Stimulated activated naive CD8-positive, alpha-beta T cell treated with anti-CD3 and anti-CD28 coated beads, Interleukin-15, amount 100 ng/mL, for 72 hours (primary cell): Measurements from ENCODE around the gene GRM8.

ENCODE experiments used
- ATAC-seq: fragments of 150-1000 bp; cut with Tn5 transposase; 2 replicates; pipeline ENCODE4 v1.10.0; 2021; ENCODE audit warnings: mild to moderate bottlenecking, moderate library complexity
- DNase-seq, 2 donors: peaks; one replicate each; pipeline ENCODE4 v3.0.0; 2021 to 2022
- H3K27ac Mint-ChIP-seq, 2 donors: one replicate each; pipeline ENCODE4 v1.8.0; 2022; ENCODE audit warnings: mild to moderate bottlenecking in 2 of 2, mixed read lengths in 2 of 2, moderate library complexity in 2 of 2
- H3K27me3 Mint-ChIP-seq: one replicate; pipeline ENCODE4 v1.8.0; 2022; ENCODE audit warnings: mixed read lengths
- H3K4me1 Mint-ChIP-seq: one replicate; pipeline ENCODE4 v1.8.0; 2022; ENCODE audit warnings: mild to moderate bottlenecking, mixed read lengths
- H3K4me3 Mint-ChIP-seq, 2 donors: one replicate each; pipeline ENCODE4 v1.8.0; 2022; ENCODE audit warnings: mild to moderate bottlenecking in 2 of 2, mixed read lengths in 2 of 2, moderate library complexity in 1 of 2
- H3K9me3 Mint-ChIP-seq, 2 donors: one replicate each; pipeline ENCODE4 v1.8.0; 2022; ENCODE audit warnings: mixed read lengths in 2 of 2

GRM8 gene

DNA sequence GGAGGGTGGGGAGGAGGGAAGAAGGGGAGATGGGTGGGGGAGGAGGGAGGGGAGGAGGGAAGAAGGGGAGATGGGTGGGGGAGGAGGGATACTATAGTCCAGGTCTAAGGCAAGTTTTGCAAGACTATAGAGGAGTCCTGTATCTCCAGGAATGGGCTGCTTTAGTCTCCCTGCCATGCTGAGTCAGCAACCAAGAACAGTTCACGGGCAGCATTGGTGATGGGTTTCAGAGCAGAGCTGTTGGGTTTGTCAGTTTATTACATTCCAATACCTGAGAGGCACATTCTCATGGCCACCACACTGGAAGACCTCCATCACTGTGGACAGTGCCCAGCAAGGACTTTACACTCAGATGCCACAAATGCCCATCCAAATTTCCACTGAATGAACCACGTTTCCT lies 212.7 kb downstream of the GRM8 start:
- peaks cover 0 to 5% of the 10 kb centered on the region in 2 donors for H3K9me3 Mint-ChIP-seq
- peaks cover 34% of the 10 kb centered on the region for H3K27me3 Mint-ChIP-seq
- no peak overlapping the region for H3K4me3 Mint-ChIP-seq

DNA sequence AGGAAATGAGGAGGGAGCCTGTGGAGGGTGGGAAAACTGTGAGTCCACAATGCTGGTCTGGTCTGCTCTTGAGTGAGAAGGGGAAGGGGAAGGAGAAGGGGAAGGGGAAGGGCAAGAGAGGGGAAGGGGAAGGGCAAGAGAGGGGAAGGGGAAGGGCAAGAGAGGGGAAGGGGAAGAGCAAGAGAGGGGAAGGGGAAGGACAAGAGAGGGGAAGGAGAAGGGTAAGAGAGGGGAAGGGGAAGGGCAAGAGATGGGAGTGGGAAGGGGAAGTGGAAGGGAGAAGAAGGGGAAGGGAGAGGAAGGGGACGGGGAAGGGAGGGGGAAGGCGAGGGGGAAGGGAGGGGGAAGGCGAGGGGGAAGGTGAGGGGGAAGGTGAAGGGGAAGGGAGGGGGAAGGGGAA lies 213.2 kb downstream of the GRM8 start:
- no peak overlapping the region for H3K27ac Mint-ChIP-seq
- ATAC-seq, result no peak
- H3K4me3 Mint-ChIP-seq, result no peak overlapping the region
- no peaks in the 10 kb centered on the region for H3K4me1 Mint-ChIP-seq
- DNase-seq, result no peak
- peaks cover 36% of the 10 kb centered on the region for H3K27me3 Mint-ChIP-seq
- H3K9me3 Mint-ChIP-seq, result peaks cover 0 to 5% of the 10 kb centered on the region in 2 donors

More for the DNA sequence above, 212.7 kb downstream of the GRM8 start:
- DNase-seq, result no peak
- Mint-ChIP-seq H3K4me1 (no peaks in the 10 kb centered on the region), H3K27ac (no peak overlapping the region)
- no peak for ATAC-seq

DNA sequence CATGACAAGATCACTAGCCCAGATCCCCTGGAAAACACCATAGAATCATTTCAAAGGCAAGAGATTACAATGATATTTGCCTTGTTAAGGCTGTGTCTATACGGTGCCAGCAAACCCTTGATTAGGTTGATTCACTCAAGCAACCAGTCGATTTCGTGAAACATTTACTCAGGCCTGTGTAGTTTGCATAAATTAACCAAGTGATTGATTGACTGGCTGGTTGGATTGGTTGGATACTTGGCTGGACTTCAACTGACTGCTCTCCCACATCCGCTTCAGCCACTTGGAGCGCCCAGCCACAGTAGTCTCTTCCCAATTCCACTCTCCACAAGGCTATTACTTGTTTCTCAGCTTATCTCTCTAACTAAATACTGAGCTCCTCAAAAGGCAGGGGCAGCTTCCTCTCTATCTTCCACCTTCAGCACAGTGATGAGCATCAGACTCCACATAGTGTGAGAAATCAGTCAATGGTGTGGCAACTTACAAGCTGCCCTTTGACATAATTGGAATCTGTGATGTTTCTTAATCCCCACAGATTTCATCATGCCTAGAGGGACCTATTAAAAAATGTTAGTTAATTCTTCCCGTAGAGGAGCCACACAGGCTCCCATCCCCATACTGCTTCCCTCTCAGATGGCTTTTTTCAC lies 217.4 kb downstream of the GRM8 start:
- DNase-seq (no peak), ATAC-seq (no peak)
- Mint-ChIP-seq H3K27ac (no peak overlapping the region), H3K9me3 (no peaks in the 10 kb centered on the region), H3K27me3 (peaks cover 47% of the 10 kb centered on the region), H3K4me3 (no peak overlapping the region), H3K4me1 (no peaks in the 10 kb centered on the region)

DNA sequence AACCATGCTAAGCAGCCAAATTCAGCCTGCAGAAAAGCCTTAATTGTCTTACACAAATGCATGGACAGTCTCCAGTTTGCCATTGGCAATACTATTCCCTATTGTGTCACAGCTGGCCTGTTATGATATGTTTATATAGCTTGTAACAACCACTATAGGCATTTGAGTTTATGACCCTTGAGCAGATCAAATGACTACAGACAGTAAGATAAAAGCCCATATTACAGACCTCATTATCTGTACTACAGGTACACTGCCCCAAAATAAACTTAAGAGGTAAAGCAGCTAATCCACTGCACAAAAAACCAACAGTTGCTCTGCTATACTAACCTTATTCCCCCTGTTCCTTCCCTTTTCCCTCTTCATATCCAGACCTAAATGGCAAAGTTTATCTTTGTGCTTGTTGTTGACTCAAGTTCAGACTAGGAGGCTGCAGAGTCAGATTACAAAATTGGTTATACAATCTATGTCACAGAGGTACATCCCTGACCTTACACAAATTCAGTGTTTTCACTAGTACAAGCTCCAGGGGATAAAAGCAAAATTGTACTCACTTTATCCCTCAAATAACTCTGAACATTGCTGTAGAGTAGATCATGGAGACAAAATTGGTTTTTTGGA lies 218.4 kb downstream of the GRM8 start:
- no peak for DNase-seq
- no peak for ATAC-seq
- Mint-ChIP-seq H3K4me1 (no peaks in the 10 kb centered on the region), H3K9me3 (peaks cover 0 to 2% of the 10 kb centered on the region in 2 donors), H3K27ac (no peak overlapping the region), H3K4me3 (no peak overlapping the region), H3K27me3 (peaks cover 52% of the 10 kb centered on the region)

DNA sequence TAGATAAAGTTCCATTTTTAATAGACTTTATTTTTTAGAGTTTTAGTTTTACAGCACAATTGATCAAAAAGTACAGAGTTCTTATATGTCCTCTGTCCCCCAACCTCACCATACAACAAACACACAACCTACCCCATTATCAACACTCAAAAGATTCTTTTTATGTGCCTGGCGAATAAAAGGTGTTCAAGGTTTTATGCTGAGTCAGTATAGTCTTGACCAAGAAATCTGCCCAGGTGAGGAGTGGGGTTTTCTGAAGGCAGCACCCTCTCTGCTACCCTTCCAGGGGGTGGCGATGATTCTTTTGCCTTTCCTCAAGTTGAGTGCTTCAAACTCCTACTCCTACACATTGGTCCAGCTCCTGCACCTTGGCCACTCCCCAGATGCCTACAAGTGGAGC lies 222.9 kb downstream of the GRM8 start:
- Mint-ChIP-seq H3K27me3 (peaks cover 24% of the 10 kb centered on the region), H3K9me3 (peaks cover 5 to 9% of the 10 kb centered on the region in 2 donors), H3K4me3 (no peak overlapping the region), H3K27ac (no peak overlapping the region), H3K4me1 (no peaks in the 10 kb centered on the region)
- ATAC-seq, result no peak
- no peak for DNase-seq

DNA sequence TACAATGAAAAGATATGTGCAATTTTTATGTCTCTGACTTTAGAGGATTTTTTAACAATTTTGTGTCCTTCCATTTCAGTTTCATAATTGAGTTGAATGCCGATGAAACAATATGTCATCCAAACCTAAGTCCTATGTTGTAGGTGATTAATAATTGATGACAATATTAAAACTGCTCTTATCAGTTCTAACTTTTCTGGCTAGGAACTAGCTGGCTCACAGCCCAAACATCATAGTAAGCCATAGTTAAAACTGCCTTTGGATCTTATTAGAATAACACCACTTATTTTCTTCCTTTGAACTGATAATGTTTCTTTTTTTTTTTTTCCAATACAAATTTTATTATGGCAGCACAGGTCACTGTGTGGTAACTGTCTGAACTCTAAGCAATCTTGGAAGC lies 230.9 kb downstream of the GRM8 start:
- H3K27me3 Mint-ChIP-seq, result peaks cover 8% of the 10 kb centered on the region
- no peak overlapping the region for H3K4me3 Mint-ChIP-seq
- ATAC-seq, result no peak
- no peaks in the 10 kb centered on the region for H3K9me3 Mint-ChIP-seq
- no peak for DNase-seq
- H3K27ac Mint-ChIP-seq, result no peak overlapping the region
- H3K4me1 Mint-ChIP-seq, result no peaks in the 10 kb centered on the region

DNA sequence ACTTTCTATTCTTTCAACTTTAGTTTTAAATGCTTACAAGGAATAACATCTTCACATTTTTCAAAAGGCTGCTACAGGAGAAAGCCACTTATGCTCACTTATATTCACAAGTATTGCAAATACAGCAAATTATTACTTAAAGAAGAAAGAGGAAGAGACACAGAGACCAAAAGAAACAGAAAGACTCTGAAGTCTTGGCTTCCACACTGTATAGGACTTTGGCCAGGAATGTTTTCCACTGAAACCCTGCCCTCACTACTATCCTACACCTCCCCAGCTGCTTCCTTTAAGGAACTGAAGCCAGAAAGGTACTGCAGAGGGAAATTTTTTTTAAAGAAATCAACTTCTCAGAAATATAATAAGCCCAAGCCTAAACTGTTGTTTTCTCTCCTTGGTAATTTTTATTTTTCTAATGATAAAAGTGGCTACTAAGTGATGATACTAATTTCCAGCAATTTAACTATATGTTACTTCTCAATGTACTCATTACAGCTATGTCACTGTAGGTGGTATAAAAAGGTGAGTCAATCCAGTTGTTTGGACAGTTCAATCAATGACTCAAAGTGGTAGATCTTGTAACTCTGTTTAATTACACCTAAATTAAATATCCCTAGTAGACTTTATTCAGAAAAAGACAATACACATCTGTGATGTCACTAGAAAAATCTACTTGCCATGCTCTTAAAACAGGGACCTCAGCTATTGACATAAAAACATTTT lies 231.6 kb downstream of the GRM8 start:
- no peaks in the 10 kb centered on the region for H3K4me1 Mint-ChIP-seq
- ATAC-seq, result no peak
- H3K27ac Mint-ChIP-seq, result no peak overlapping the region
- no peaks in the 10 kb centered on the region for H3K9me3 Mint-ChIP-seq
- DNase-seq, result no peak
- H3K27me3 Mint-ChIP-seq, result peaks cover 8% of the 10 kb centered on the region
- H3K4me3 Mint-ChIP-seq, result no peak overlapping the region

DNA sequence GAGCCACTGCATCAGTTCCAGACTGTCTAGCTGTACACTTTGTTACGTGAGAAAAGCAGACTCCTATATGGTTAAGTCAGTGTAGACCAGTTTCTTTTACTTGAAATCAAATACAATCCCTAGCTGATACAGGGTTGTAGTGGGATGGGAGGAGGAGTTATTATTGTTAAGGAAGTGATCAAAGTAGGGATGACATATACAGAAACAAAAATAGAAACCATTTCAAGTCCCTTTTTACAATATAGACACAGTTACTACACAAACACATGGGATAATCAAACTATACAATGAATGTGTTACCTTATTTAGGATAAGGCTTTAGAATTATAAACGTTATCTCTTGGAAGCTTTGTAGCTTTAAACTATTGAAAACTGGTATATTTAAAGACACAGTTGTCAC lies 233.9 kb downstream of the GRM8 start:
- H3K4me3 Mint-ChIP-seq, result no peak overlapping the region
- no peaks in the 10 kb centered on the region for H3K4me1 Mint-ChIP-seq
- peaks cover 8% of the 10 kb centered on the region for H3K27me3 Mint-ChIP-seq
- no peak overlapping the region for H3K27ac Mint-ChIP-seq
- DNase-seq, result no peak
- no peak for ATAC-seq
- H3K9me3 Mint-ChIP-seq, result no peaks in the 10 kb centered on the region

DNA sequence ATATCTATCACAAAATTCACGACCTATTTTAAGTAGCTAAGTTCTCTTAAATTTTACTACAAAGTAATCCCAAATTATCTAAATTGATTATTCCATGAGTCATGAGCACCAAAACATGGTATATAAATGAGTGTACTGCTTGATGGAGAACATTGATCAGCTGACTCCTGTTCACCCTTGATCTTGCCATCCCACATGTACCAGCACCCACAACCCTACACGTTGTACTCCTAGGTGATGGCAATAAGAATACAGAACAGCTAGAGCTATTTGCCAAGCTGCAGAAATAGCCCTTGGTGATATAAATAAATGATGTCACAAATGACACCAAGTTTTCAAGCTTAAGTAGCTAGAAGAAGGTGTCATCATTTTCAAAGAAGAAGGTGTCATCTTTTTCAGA lies 235.5 kb downstream of the GRM8 start:
- Mint-ChIP-seq H3K4me3 (no peak overlapping the region), H3K27me3 (peaks cover 8% of the 10 kb centered on the region), H3K27ac (no peak overlapping the region), H3K4me1 (no peaks in the 10 kb centered on the region), H3K9me3 (no peaks in the 10 kb centered on the region)
- DNase-seq (no peak), ATAC-seq (no peak)

DNA sequence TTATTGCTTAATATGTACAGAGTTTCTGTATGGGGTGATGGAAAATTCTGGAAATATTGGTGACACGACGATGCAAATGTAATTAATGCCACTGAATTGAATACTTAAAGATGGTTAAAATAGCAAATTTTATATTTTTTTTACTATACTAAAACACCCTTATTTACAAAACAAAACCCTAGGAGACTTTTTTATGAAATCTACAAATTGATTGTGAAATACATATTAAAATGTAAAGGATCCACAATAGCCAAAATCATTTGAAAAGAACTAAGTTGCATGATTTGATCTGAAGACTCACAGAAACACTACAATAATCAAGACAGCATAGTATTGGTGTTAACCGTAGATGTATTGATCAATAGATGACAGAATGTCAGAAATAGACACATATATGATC lies 252.0 kb downstream of the GRM8 start:
- no peak overlapping the region for H3K4me3 Mint-ChIP-seq
- peaks cover 8% of the 10 kb centered on the region for H3K27me3 Mint-ChIP-seq
- H3K4me1 Mint-ChIP-seq, result no peaks in the 10 kb centered on the region
- ATAC-seq, result no peak
- no peak overlapping the region for H3K27ac Mint-ChIP-seq
- DNase-seq, result no peak
- H3K9me3 Mint-ChIP-seq, result no peaks in the 10 kb centered on the region

DNA sequence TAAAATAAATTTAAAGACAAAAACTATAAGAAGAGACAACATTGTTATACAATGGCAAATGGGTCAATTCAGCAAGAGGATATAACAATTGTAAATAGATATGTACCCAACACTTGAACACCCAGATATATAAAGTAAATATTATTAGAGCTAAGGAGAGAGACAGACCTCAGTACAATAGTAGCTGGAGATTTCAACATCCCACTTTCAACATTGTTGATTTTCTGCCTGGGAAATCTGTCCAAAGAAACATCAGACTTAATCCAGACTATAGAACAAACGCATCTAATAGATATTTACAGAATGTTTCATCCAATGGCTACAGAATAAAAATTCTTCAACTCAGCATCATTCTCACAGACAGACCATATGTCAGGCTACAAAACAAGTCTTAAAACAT lies 256.1 kb downstream of the GRM8 start:
- Mint-ChIP-seq H3K27me3 (peaks cover 23% of the 10 kb centered on the region), H3K9me3 (no peaks in the 10 kb centered on the region), H3K4me3 (no peak overlapping the region), H3K4me1 (no peaks in the 10 kb centered on the region), H3K27ac (no peak overlapping the region)
- ATAC-seq (no peak), DNase-seq (no peak)

DNA sequence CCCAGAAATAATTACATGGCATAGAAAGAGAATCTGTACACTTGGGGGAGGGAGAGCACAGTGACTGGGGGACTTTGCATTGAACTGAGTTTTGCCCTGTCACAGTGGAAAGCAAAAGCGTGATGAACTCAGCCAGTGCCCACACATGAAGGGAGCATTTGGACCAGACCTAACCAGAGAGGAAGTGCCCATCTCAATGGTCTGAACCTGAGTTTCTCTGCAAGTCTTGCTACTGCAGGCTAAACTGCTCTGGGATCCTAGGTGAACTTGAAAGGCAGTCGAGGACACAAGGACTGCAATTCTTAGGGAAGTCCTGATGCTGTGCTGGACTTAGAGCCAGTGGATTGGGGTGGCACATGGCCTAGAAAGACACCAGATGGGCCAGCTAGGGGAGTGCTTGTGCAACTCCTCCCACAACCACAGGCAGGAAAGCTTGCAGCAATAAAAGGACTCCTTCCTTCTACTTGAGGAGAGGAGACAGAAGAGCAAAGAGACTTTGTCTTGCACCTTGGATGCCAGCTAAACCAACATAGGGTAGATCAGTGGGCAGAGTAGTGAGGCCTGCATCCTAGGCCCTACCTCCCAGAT lies 259.0 kb downstream of the GRM8 start:
- Mint-ChIP-seq H3K9me3 (no peaks in the 10 kb centered on the region), H3K4me3 (no peak overlapping the region), H3K27ac (no peak overlapping the region), H3K4me1 (no peaks in the 10 kb centered on the region), H3K27me3 (peaks cover 15% of the 10 kb centered on the region)
- ATAC-seq, result no peak
- no peak for DNase-seq

DNA sequence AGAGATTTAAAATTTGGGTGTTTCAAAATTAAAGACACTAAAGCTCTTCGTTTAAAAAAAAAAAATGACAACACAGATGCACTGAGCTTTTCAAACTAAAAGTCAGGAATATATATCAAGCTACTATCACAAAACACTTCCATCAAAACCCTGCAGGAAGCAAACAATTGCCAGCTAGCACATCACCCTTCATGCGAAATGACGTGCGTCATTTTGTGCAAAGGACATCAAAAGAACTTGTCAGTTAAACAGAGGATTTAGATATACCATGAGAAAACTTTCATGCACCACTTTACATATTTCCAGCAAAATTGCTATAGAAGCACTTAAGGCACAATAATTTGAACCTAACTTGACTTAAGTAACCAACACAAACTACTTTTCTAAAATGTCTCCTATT lies 264.7 kb downstream of the GRM8 start:
- Mint-ChIP-seq H3K27ac (no peak overlapping the region), H3K4me3 (no peak overlapping the region), H3K4me1 (no peaks in the 10 kb centered on the region), H3K27me3 (no peaks in the 10 kb centered on the region), H3K9me3 (no peaks in the 10 kb centered on the region)
- ATAC-seq (no peak), DNase-seq (no peak)

DNA sequence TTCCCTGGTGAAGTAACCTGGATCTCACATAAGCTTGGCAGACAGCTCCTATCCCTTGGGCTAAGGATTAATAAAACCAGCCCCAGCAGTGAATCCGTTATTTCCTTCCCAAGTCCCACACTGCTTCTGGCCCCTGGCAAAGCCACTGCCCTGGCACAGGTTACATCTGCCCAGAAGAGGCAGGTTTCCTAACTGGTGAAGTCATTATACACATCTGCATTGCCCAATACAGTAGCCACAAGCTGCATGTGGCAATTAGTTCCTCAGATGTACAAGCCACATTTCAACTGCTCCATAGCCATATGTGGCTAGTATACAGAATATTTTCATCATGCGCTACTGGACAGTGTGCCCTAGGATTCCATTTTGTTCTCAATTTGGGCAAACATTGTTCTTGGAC lies 273.0 kb downstream of the GRM8 start:
- ATAC-seq (peak; percentile 23), DNase-seq (no peak)
- H3K4me1 Mint-ChIP-seq, result no peaks in the 10 kb centered on the region
- no peak overlapping the region for H3K4me3 Mint-ChIP-seq
- no peak overlapping the region for H3K27ac Mint-ChIP-seq
- no peaks in the 10 kb centered on the region for H3K9me3 Mint-ChIP-seq
- H3K27me3 Mint-ChIP-seq, result peaks cover 11% of the 10 kb centered on the region

DNA sequence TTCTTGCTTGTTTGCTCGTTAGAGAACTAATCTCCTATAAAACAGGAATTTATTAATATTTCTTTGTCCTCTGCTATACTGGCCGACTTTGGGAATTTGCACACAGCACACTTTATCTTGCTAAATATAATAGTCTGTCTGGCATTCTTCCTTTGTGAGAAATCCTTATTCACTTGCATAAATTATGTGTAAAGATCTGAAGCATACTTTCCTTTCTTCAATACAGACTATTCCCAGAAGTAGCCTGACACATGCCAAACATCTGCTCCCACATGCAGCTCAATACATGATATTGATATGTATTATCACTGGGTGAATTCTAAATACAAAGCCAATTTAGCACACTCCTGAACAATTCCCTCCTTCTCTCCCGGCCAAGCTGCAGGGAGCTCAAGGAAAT lies 273.9 kb downstream of the GRM8 start:
- DNase-seq (no peak), ATAC-seq (no peak)
- no peaks in the 10 kb centered on the region for H3K4me1 Mint-ChIP-seq

DNA sequence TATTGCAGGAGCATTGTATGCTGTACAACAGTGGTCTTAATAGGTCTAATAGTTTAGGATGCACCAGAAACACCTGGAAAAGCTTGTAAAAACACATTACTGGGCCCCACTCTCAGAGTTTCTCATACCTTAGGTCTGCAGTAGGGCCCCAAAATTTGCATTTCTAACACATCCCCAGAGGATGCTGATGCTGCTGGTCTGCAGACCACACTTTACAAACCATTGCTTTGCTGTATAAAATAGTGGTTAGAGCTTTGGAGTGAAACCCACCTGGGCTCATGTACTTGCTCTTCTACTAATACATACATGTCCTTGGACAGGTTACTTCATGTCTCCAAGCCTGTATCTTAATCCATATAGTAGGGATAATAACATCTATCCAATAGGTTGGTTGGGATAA lies 279.7 kb downstream of the GRM8 start:
- DNase-seq (no peak), ATAC-seq (no peak)
- Mint-ChIP-seq H3K9me3 (no peaks in the 10 kb centered on the region), H3K27me3 (peaks cover 9% of the 10 kb centered on the region), H3K4me3 (no peak overlapping the region), H3K27ac (no peak overlapping the region), H3K4me1 (no peaks in the 10 kb centered on the region)

More for the DNA sequence above, 273.9 kb downstream of the GRM8 start:
- Mint-ChIP-seq H3K9me3 (no peaks in the 10 kb centered on the region), H3K4me3 (no peak overlapping the region), H3K27me3 (peaks cover 11% of the 10 kb centered on the region), H3K27ac (no peak overlapping the region)
